Muscle layer of duodenum (tissue), 2 donors: ENCODE measurements around the gene COL6A2.
"Not testable (repeated sequence)": the region's sequence is repeated elsewhere in the genome, so short reads cannot be mapped to it uniquely, and the experiment has no call there.

ENCODE experiments used
- H3K27ac ChIP-seq: one replicate; pipeline ENCODE4 v1.7.0; 2013; ENCODE audit warnings: mild to moderate bottlenecking, low read length
- H3K27me3 ChIP-seq: one replicate; pipeline ENCODE4 v1.7.0; 2013; ENCODE audit warnings: low read depth, mild to moderate bottlenecking, control low read depth, low read length
- H3K36me3 ChIP-seq, 2 donors: one replicate each; pipeline ENCODE4 v1.7.0; 2013; ENCODE audit warnings: low read length in 2 of 2, control low read depth in 1 of 2, mild to moderate bottlenecking in 1 of 2; ENCODE audit not compliant: insufficient read depth in 2 of 2, control insufficient read depth in 1 of 2
- H3K4me1 ChIP-seq, 2 donors: one replicate each; pipeline ENCODE4 v1.7.0; 2013; ENCODE audit warnings: low read length in 2 of 2, mild to moderate bottlenecking in 2 of 2, control low read depth in 1 of 2, moderate library complexity in 1 of 2; ENCODE audit not compliant: insufficient read depth in 2 of 2, control insufficient read depth in 1 of 2
- H3K4me3 ChIP-seq, 2 donors: one replicate each; pipeline ENCODE4 v1.7.0; 2013; ENCODE audit warnings: low read length in 2 of 2, low read depth in 1 of 2, mild to moderate bottlenecking in 1 of 2
- H3K9me3 ChIP-seq, 2 donors: one replicate each; pipeline ENCODE4 v1.7.0; 2013; ENCODE audit warnings: low read length in 2 of 2, control low read depth in 1 of 2, mild to moderate bottlenecking in 1 of 2; ENCODE audit not compliant: control insufficient read depth in 1 of 2
- donor health status: healthy.

COL6A2 gene

GRCh38 chr21:46145840-46146691, 48.2 kb downstream of the COL6A2 start:
- no peaks in the 10 kb centered on the region for H3K27me3 ChIP-seq
- H3K9me3 ChIP-seq: no peaks in the 10 kb centered on the region
- H3K4me1 ChIP-seq: no peaks in the 10 kb centered on the region
- H3K36me3 ChIP-seq: no peaks in the 10 kb centered on the region
- H3K27ac ChIP-seq: no peak overlapping the region
- no peak overlapping the region for H3K4me3 ChIP-seq

GRCh38 chr21:46146856-46147255, 48.9 kb downstream of the COL6A2 start:
- Histone ChIP-seq H3K4me3 (no peak overlapping the region), H3K9me3 (no peaks in the 10 kb centered on the region), H3K36me3 (no peaks in the 10 kb centered on the region), H3K4me1 (no peaks in the 10 kb centered on the region), H3K27me3 (no peaks in the 10 kb centered on the region), H3K27ac (no peak overlapping the region)

- H3K4me3 ChIP-seq, H3K27ac ChIP-seq, H3K9me3 ChIP-seq, H3K36me3 ChIP-seq, H3K27me3 ChIP-seq, H3K4me1 ChIP-seq: not testable (repeated sequence)
These were observed 49.5 kb downstream of the COL6A2 start for GRCh38 chr21:46147429-46147828.

GRCh38 chr21:46148106-46148505, 50.2 kb downstream of the COL6A2 start:
- Histone ChIP-seq H3K36me3 (no peaks in the 10 kb centered on the region), H3K9me3 (no peaks in the 10 kb centered on the region), H3K27me3 (no peaks in the 10 kb centered on the region), H3K4me1 (no peaks in the 10 kb centered on the region), H3K27ac (no peak overlapping the region), H3K4me3 (no peak overlapping the region)

- H3K36me3 ChIP-seq: no peaks in the 10 kb centered on the region
- H3K4me3 ChIP-seq: no peak overlapping the region
- no peaks in the 10 kb centered on the region for H3K27me3 ChIP-seq
- H3K9me3 ChIP-seq: no peaks in the 10 kb centered on the region
- H3K27ac ChIP-seq: no peak overlapping the region
- peaks cover 0 to 6% of the 10 kb centered on the region in 2 donors for H3K4me1 ChIP-seq
These were observed 51.4 kb downstream of the COL6A2 start for GRCh38 chr21:46149205-46149901.

- no peaks in the 10 kb centered on the region for H3K9me3 ChIP-seq
- peaks cover 0 to 6% of the 10 kb centered on the region in 2 donors for H3K4me1 ChIP-seq
- H3K36me3 ChIP-seq: no peaks in the 10 kb centered on the region
- H3K27ac ChIP-seq: no peak overlapping the region
- H3K27me3 ChIP-seq: no peaks in the 10 kb centered on the region
- H3K4me3 ChIP-seq: no peak overlapping the region
These were observed 52.2 kb downstream of the COL6A2 start for GRCh38 chr21:46150073-46150472.

GRCh38 chr21:46150491-46151121, 52.7 kb downstream of the COL6A2 start:
- Histone ChIP-seq H3K27me3 (no peaks in the 10 kb centered on the region), H3K27ac (no peak overlapping the region), H3K4me3 (no peak overlapping the region)

GRCh38 chr21:46151261-46151988, 53.5 kb downstream of the COL6A2 start:
- H3K4me3 ChIP-seq: no peak overlapping the region
- H3K9me3 ChIP-seq: no peaks in the 10 kb centered on the region
- no peaks in the 10 kb centered on the region for H3K27me3 ChIP-seq
- no peak overlapping the region for H3K27ac ChIP-seq
- H3K4me1 ChIP-seq: peaks cover 0 to 6% of the 10 kb centered on the region in 2 donors
- no peaks in the 10 kb centered on the region for H3K36me3 ChIP-seq

More at GRCh38 chr21:46150491-46151121, 52.7 kb downstream of the COL6A2 start:
- Histone ChIP-seq H3K9me3 (no peaks in the 10 kb centered on the region), H3K4me1 (peaks cover 0 to 6% of the 10 kb centered on the region in 2 donors), H3K36me3 (no peaks in the 10 kb centered on the region)

GRCh38 chr21:46151989-46152926, 54.3 kb downstream of the COL6A2 start:
- no peaks in the 10 kb centered on the region for H3K27me3 ChIP-seq
- no peaks in the 10 kb centered on the region for H3K36me3 ChIP-seq
- H3K27ac ChIP-seq: no peak overlapping the region
- H3K4me1 ChIP-seq: peaks cover 0 to 6% of the 10 kb centered on the region in 2 donors
- H3K9me3 ChIP-seq: no peaks in the 10 kb centered on the region
- no peak overlapping the region for H3K4me3 ChIP-seq

GRCh38 chr21:46152927-46153246, 55.0 kb downstream of the COL6A2 start:
- Histone ChIP-seq H3K4me1 (peaks cover 0 to 6% of the 10 kb centered on the region in 2 donors), H3K9me3 (no peaks in the 10 kb centered on the region), H3K27ac (no peak overlapping the region), H3K36me3 (no peaks in the 10 kb centered on the region), H3K4me3 (no peak overlapping the region), H3K27me3 (no peaks in the 10 kb centered on the region)
